Thoracic aorta (tissue), 2 donors: ENCODE data around the gene INTS6L. TPM values are rescaled to one million over a fixed set of nuclear protein-coding genes. Genes with fewer than 3 reads are reported as not detected.
A peak's percentile ranks its signal among the peaks of the same experiment; 100 is the strongest.

Source experiments
- ATAC-seq: fragments of 150-250 bp; one replicate; pipeline ENCODE4 v1.8.0; 2017; ENCODE audit warnings: low read depth; ENCODE audit not compliant: insufficient number of reproducible peaks, low FRiP score
- DNase-seq: peaks from one replicate; pipeline ENCODE4 v3.0.0-alpha.2; 2020; ENCODE audit warnings: low spot score
- H3K27ac ChIP-seq, 2 donors: fragments of 200-600 bp; sonication (generic); 1 replicate in 1 of 2; 2 replicates in 1 of 2; pipeline ENCODE4 v1.5.1; 2016; ENCODE audit warnings: mild to moderate bottlenecking in 2 of 2, moderate library complexity in 2 of 2
- H3K27me3 ChIP-seq: fragments of 200-600 bp; sonication (generic); replicated peaks from 2 replicates; pipeline ENCODE4 v1.6.0; 2016; ENCODE audit warnings: mild to moderate bottlenecking; ENCODE audit not compliant: insufficient read depth
- H3K36me3 ChIP-seq: fragments of 200-600 bp; sonication (generic); one replicate; pipeline ENCODE4 v1.5.1; 2016
- H3K4me1 ChIP-seq, 2 donors: fragments of 200-600 bp; sonication (generic); 1 replicate in 1 of 2; 2 replicates in 1 of 2; pipeline versions ENCODE4 v1.5.1 to v1.6.0; 2016; ENCODE audit warnings: low read depth in 2 of 2, mild to moderate bottlenecking in 1 of 2; ENCODE audit not compliant: control insufficient read depth in 1 of 2
- H3K4me3 ChIP-seq: fragments of 200-600 bp; sonication (generic); 2 replicates; pipeline ENCODE4 v1.5.1; 2016; ENCODE audit warnings: mild to moderate bottlenecking
- H3K9me3 ChIP-seq: fragments of 200-600 bp; sonication (generic); 2 replicates; pipeline ENCODE4 v1.5.1; 2016
- CTCF ChIP-seq: fragments of 200-600 bp; sonication (generic); IDR thresholded peaks from one replicate; pipeline ENCODE4 v1.5.1; 2019; ENCODE audit warnings: antibody characterized with exemption
- total RNA-seq, 2 donors: library from RNA; depleted of rRNA; stranded (reverse); fragments of >200 nt; gene quantifications; one replicate each; pipeline versions ENCODE4 v1.1.0 to v1.2.3, GENCODE V29; 2016

Gene INTS6L
- total RNA-seq, 2 donors from 2014 or later, result 9.3 to 23.0 TPM

GRCh38 chrX:135535077-135535940 lies 14.8 kb downstream of the INTS6L start:
- Histone ChIP-seq H3K4me1 (peaks cover 0 to 3% of the 10 kb centered on the region in 2 donors), H3K27ac (no peak overlapping the region), H3K4me3 (no peak overlapping the region), H3K9me3 (no peaks in the 10 kb centered on the region), H3K36me3 (no peaks in the 10 kb centered on the region), H3K27me3 (no peaks in the 10 kb centered on the region)
- no peak for DNase-seq
- no peak for ATAC-seq
- TF ChIP-seq CTCF, result no peak

- Histone ChIP-seq H3K4me3 (no peak overlapping the region), H3K9me3 (no peaks in the 10 kb centered on the region), H3K4me1 (peaks cover 0 to 3% of the 10 kb centered on the region in 2 donors), H3K27ac (no peak overlapping the region), H3K36me3 (no peaks in the 10 kb centered on the region), H3K27me3 (no peaks in the 10 kb centered on the region)
- DNase-seq, result no peak
- TF ChIP-seq CTCF, result no peak
- ATAC-seq, result no peak
Measured at GRCh38 chrX:135536877-135537276, 16.4 kb downstream of the INTS6L start.

GRCh38 chrX:135541351-135541750 lies 20.9 kb downstream of the INTS6L start:
- Histone ChIP-seq H3K4me3 (no peak overlapping the region), H3K36me3 (no peaks in the 10 kb centered on the region), H3K27ac (no peak overlapping the region), H3K27me3 (no peaks in the 10 kb centered on the region), H3K4me1 (peaks cover 0 to 3% of the 10 kb centered on the region in 2 donors), H3K9me3 (no peaks in the 10 kb centered on the region)
- ATAC-seq (no peak), DNase-seq (no peak)
- no peak for TF ChIP-seq CTCF

GRCh38 chrX:135543172-135543571 lies 22.7 kb downstream of the INTS6L start:
- Histone ChIP-seq H3K27ac (no peak overlapping the region), H3K9me3 (no peaks in the 10 kb centered on the region), H3K27me3 (no peaks in the 10 kb centered on the region), H3K4me3 (no peak overlapping the region), H3K4me1 (no peaks in the 10 kb centered on the region), H3K36me3 (no peaks in the 10 kb centered on the region)
- ATAC-seq (no peak), DNase-seq (no peak)
- TF ChIP-seq CTCF, result no peak

GRCh38 chrX:135543924-135544323 lies 23.5 kb downstream of the INTS6L start:
- no peaks in the 10 kb centered on the region for H3K9me3 ChIP-seq
- peak overlapping the region; percentile 12 to 43 for H3K27ac ChIP-seq
- H3K4me3 ChIP-seq, result no peak overlapping the region
- no peak for DNase-seq
- no peaks in the 10 kb centered on the region for H3K27me3 ChIP-seq
- no peaks in the 10 kb centered on the region for H3K36me3 ChIP-seq
- ATAC-seq, result no peak
- TF ChIP-seq CTCF, result no peak
- no peaks in the 10 kb centered on the region for H3K4me1 ChIP-seq
